Measurements from ENCODE around the gene RAPGEF2.

GRCh38 chr4:159197885-159198269 is 95.0 kb downstream of the RAPGEF2 start:
- TF ChIP-seq POLR2AphosphoS5 (IDR thresholded peaks at IDR 0.05; ENCODE audit: low read depth) (no peak), REST (IDR thresholded peaks at IDR 0.05; ENCODE audit: unreplicated experiment) (no peak), EZH2 (IDR thresholded peaks at IDR 0.05; ENCODE audit: low read depth, unreplicated experiment) (no peak), JUNB (IDR thresholded peaks at IDR 0.05; ENCODE audit: unreplicated experiment) (no peak), EZH2phosphoT487 (IDR thresholded peaks at IDR 0.05; ENCODE audit: unreplicated experiment) (no peak), NANOG (IDR thresholded peaks at IDR 0.05; ENCODE audit: borderline replicate concordance) (no peak), CREB1 (CRISPR knock-in tag; IDR thresholded peaks at IDR 0.05; ENCODE audit: low read depth) (no peak)
- TF ChIP-seq, protein P1, sequence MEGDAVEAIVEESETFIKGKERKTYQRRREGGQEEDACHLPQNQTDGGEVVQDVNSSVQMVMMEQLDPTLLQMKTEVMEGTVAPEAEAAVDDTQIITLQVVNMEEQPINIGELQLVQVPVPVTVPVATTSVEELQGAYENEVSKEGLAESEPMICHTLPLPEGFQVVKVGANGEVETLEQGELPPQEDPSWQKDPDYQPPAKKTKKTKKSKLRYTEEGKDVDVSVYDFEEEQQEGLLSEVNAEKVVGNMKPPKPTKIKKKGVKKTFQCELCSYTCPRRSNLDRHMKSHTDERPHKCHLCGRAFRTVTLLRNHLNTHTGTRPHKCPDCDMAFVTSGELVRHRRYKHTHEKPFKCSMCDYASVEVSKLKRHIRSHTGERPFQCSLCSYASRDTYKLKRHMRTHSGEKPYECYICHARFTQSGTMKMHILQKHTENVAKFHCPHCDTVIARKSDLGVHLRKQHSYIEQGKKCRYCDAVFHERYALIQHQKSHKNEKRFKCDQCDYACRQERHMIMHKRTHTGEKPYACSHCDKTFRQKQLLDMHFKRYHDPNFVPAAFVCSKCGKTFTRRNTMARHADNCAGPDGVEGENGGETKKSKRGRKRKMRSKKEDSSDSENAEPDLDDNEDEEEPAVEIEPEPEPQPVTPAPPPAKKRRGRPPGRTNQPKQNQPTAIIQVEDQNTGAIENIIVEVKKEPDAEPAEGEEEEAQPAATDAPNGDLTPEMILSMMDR (conservative IDR thresholded peaks at IDR 0.05; ENCODE audit: low read depth in 2 of 2): no peak
